Measurements from ENCODE around the gene HES6.

The HES6 gene

GRCh38 chr2:238235856-238236255 lies 4.0 kb downstream of the HES6 start:
- ChIA-PET POLR2A (ENCODE audit: low non-redundant PET) (no interaction called here), CTCF (no interaction called here)

GRCh38 chr2:238235331-238235732 lies 4.5 kb downstream of the HES6 start:
- CTCF ChIA-PET = no interaction called here
- DNase-seq (ENCODE audit: low spot score) = no peak
- no peak for TF ChIP-seq CTCF (conservative IDR thresholded peaks at IDR 0.05; ENCODE audit: low read depth)
- POLR2A ChIA-PET (ENCODE audit: low non-redundant PET) = no interaction called here
- H3K27ac ChIP-seq = no peak overlapping the region

More at GRCh38 chr2:238235856-238236255, 4.0 kb downstream of the HES6 start:
- DNase-seq (ENCODE audit: low spot score) = no peak
- TF ChIP-seq CTCF (conservative IDR thresholded peaks at IDR 0.05; ENCODE audit: low read depth) = no peak
- no peak overlapping the region for H3K27ac ChIP-seq

- TF ChIP-seq CTCF (conservative IDR thresholded peaks at IDR 0.05; ENCODE audit: low read depth) = no peak
- POLR2A ChIA-PET (ENCODE audit: low non-redundant PET) = no interaction called here
- DNase-seq (ENCODE audit: low spot score) = no peak
- CTCF ChIA-PET = no interaction called here
- H3K27ac ChIP-seq = no peak overlapping the region
Observed at GRCh38 chr2:238233625-238234024, 6.2 kb downstream of the HES6 start.

GRCh38 chr2:238231809-238232208 lies 8.0 kb downstream of the HES6 start:
- H3K27ac ChIP-seq = no peak overlapping the region
- ChIA-PET POLR2A (ENCODE audit: low non-redundant PET) (no interaction called here), CTCF (no interaction called here)
- no peak for DNase-seq (ENCODE audit: low spot score)
- no peak for TF ChIP-seq CTCF (conservative IDR thresholded peaks at IDR 0.05; ENCODE audit: low read depth)

GRCh38 chr2:238231251-238231793 lies 8.5 kb downstream of the HES6 start:
- POLR2A ChIA-PET (ENCODE audit: low non-redundant PET) = no interaction called here
- TF ChIP-seq CTCF (conservative IDR thresholded peaks at IDR 0.05; ENCODE audit: low read depth) = no peak
- CTCF ChIA-PET = no interaction called here
- no peak for DNase-seq (ENCODE audit: low spot score)
- H3K27ac ChIP-seq = no peak overlapping the region

GRCh38 chr2:238230699-238231098 lies 9.1 kb downstream of the HES6 start:
- POLR2A ChIA-PET (ENCODE audit: low non-redundant PET) = no interaction called here
- no peak for TF ChIP-seq CTCF (conservative IDR thresholded peaks at IDR 0.05; ENCODE audit: low read depth)
- no peak overlapping the region for H3K27ac ChIP-seq
- CTCF ChIA-PET = no interaction called here
- DNase-seq (ENCODE audit: low spot score) = no peak

GRCh38 chr2:238228700-238229099 lies 11.1 kb downstream of the HES6 start:
- TF ChIP-seq CTCF (conservative IDR thresholded peaks at IDR 0.05; ENCODE audit: low read depth) = no peak
- POLR2A ChIA-PET (ENCODE audit: low non-redundant PET) = no interaction called here
- CTCF ChIA-PET = interaction anchor here (0.6 kb wide), 1 partner anchor 371 kb away, joined by 3 read pairs; no protein-coding TSS in a partner anchor
- DNase-seq (ENCODE audit: low spot score) = no peak
- no peak overlapping the region for H3K27ac ChIP-seq
